HG02852 (cell line): Measurements from ENCODE around the gene RIPOR3.
"Not testable (repeated sequence)": the region's sequence is repeated elsewhere in the genome, so short reads cannot be mapped to it uniquely, and the experiment has no call there.

Source experiments
- ATAC-seq: cut with Tn5 transposase; IDR thresholded peaks from one replicate; pipeline ENCODE4 v1.9.1; 2021; ENCODE audit warnings: mild to moderate bottlenecking, moderate library complexity; ENCODE audit not compliant: unreplicated experiment

The RIPOR3 gene

GRCh38 chr20:50560867-50561266 lies 130.5 kb downstream of the RIPOR3 start:
- no peak for ATAC-seq

- ATAC-seq = no peak
Observed at GRCh38 chr20:50559856-50560638, 131.3 kb downstream of the RIPOR3 start.

GRCh38 chr20:50559149-50559548 lies 132.2 kb downstream of the RIPOR3 start:
- ATAC-seq = no peak

- ATAC-seq = no peak
Observed at GRCh38 chr20:50558483-50558925, 132.8 kb downstream of the RIPOR3 start.

GRCh38 chr20:50557549-50558134 lies 133.7 kb downstream of the RIPOR3 start:
- no peak for ATAC-seq

GRCh38 chr20:50555662-50556061 lies 135.7 kb downstream of the RIPOR3 start:
- no peak for ATAC-seq

- no peak for ATAC-seq
Observed at GRCh38 chr20:50554694-50555579, 136.4 kb downstream of the RIPOR3 start.

GRCh38 chr20:50552979-50553378 lies 138.4 kb downstream of the RIPOR3 start:
- no peak for ATAC-seq

GRCh38 chr20:50551288-50551687 lies 140.1 kb downstream of the RIPOR3 start:
- ATAC-seq = no peak

- no peak for ATAC-seq
Observed at GRCh38 chr20:50550531-50550930, 140.8 kb downstream of the RIPOR3 start.

- no peak for ATAC-seq
Observed at GRCh38 chr20:50548396-50548795, 142.9 kb downstream of the RIPOR3 start.

GRCh38 chr20:50547964-50548363 lies 143.4 kb downstream of the RIPOR3 start:
- ATAC-seq = no peak

- peak; percentile 46 for ATAC-seq
Observed at GRCh38 chr20:50546729-50547314, 144.5 kb downstream of the RIPOR3 start.

- no peak for ATAC-seq
Observed at GRCh38 chr20:50545126-50545525, 146.2 kb downstream of the RIPOR3 start.

- no peak for ATAC-seq
Observed at GRCh38 chr20:50543326-50543725, 148.0 kb downstream of the RIPOR3 start.

- peak; percentile 54 for ATAC-seq
Observed at GRCh38 chr20:50541606-50542041, 149.7 kb downstream of the RIPOR3 start.

GRCh38 chr20:50540620-50541605 lies 150.4 kb downstream of the RIPOR3 start:
- peak; percentile 9 for ATAC-seq

GRCh38 chr20:50539798-50540197 lies 151.5 kb downstream of the RIPOR3 start:
- not testable (repeated sequence) for ATAC-seq

GRCh38 chr20:50538276-50538675 lies 153.1 kb downstream of the RIPOR3 start:
- ATAC-seq = no peak
